Measurements from ENCODE around the gene EHMT1.
"Not testable (repeated sequence)": the region's sequence is repeated elsewhere in the genome, so short reads cannot be mapped to it uniquely, and the experiment has no call there.

EHMT1 gene

GRCh38 chr9:137834846-137835546 is 216.2 kb downstream of the EHMT1 start:
- DNase-seq: no peak

- DNase-seq: no peak
Observed at GRCh38 chr9:137836151-137836830, 217.5 kb downstream of the EHMT1 start.

- no peak for DNase-seq
Observed at GRCh38 chr9:137836831-137837241, 218.0 kb downstream of the EHMT1 start.

DNA sequence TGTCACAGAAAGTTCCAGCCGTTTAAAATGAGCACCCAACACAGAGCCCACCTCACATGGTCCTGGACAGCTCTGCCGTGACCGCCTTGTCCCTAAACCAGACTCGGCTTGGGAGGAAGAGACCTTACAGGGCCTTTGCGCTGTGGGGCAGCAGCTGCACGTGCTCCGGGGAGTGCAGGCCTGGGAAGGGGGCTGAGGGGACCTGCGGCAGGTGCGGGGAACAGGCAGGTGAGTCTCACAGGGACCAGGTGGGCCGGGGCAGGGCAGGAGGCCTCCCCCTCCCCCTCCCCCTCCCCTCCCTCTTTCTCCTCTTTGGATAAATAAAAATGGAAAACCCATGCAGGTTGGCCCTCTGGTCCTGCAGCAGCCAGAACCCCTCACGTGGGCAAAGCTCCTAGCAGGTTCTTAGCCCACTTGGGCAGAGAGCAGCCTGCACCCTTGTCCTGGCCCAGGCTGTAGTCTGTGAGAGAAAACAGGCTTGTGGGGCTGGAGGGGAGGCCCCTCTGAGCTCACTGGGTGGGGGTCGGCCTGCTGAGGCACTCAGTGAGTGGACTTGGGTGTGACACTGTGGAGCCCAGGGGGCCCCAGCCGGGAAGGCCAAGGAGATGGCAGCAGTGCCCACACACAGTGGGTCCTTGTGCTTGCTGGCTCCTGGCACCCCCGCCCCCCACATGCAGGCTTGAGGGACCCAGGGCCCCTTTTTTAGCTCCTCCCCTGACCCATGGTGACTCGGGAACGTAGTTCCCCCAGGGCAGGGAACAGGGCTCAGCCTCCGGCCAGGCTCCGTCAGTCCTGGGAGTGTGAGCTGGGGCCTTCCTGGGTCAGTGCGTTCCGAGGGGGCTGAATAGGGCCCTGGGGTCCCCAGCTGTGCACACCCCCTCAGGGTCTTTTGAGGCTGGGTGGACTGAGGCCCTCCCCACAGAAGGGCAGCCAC is 218.8 kb downstream of the EHMT1 start:
- DNase-seq: no peak

- no peak for DNase-seq
Observed at GRCh38 chr9:137838576-137838975, 219.8 kb downstream of the EHMT1 start.

DNA sequence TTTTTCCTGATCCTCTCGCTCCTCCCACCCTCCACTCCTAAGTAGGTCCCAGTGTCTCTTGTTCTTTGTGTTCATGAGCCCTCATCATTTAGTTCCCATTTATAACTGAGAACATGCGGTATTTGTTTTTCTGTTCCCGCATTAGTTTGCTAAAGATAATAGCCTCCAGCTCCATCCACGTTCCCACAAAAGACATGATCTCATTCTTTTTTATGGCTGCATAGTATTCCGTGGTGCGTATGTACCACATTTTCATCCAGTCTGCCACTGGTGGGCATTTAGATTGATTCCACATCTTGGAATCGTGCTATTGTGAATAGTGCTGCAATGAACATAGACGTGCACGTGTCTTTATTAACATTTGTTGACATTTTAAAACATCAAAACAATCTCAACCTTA is 224.6 kb downstream of the EHMT1 start:
- no peak for DNase-seq

- DNase-seq: no peak
Observed at GRCh38 chr9:137851516-137852267, 232.9 kb downstream of the EHMT1 start.

DNA sequence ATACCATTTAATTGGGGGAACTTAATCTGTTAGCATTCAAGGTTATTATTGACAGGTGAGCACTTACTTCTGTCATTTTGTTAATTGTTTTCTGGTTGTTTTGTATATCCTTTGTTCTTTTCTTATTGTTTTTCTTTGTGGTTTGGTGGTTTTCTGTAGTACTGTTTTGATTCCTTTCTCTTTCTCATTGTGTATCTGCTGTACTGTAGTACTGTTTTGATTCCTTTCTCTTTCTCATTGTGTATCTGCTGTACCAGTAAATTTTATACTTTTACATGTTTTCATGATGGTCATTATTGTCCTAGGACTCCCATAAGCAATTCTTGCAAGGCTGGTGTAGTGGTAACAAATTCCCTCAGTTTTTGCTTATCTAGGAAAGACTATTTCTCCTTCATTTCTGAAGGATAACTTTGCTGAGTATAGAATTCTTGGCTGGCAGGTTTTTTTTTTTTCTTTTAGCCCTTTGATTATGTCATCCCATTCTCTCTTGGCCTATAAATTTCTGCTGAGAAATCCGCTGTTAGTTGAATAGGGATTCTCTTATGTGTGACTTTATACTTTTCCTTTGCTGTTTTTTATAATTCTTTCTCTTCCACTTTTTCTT is 234.7 kb downstream of the EHMT1 start:
- no peak for DNase-seq

DNA sequence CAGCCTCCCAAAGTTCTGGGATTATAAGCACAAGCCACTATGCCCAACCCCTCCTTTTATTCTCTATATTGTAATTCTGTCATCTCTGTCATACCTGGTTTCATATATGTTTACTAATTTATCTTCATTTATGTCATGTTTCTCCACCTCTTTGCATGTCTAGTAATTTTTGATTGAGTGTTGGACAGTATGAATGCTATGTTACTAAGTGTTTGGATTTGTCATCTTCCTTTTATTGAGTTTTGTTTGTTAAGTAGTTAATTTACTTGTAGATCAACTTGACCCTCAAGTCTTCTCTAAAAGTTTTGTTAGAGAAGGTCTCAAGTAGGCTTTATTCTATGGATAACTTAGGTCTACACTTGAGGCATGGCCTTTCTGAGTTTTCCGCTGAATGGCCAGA is 241.6 kb downstream of the EHMT1 start:
- no peak for DNase-seq

DNA sequence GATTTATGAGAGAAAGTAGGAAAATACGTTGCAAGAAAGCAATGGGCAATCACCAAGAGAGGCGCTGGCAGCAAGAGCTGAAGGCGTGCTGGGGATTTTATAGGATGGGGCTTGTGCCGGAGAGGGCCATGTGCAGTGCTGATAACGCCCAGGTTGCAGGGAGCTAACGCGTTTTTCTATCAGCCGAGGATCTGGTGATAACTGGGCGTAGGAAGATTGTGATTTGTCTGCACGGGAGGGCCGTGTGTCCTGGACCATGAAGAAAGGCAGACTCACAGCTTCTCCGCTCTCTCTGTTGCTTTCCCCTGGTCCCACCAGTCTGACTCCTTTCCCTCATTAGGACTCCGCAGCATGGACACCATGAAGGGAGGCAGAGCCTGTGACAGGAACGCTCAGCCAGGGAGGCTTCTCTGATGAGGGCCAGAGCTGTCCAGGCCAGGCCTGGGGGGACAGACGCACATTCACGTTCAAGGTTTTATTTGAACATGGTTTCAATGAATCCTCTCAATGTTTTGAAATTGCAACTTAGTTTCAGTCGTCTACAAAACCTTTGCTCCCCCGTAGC is 246.9 kb downstream of the EHMT1 start:
- DNase-seq: no peak

DNA sequence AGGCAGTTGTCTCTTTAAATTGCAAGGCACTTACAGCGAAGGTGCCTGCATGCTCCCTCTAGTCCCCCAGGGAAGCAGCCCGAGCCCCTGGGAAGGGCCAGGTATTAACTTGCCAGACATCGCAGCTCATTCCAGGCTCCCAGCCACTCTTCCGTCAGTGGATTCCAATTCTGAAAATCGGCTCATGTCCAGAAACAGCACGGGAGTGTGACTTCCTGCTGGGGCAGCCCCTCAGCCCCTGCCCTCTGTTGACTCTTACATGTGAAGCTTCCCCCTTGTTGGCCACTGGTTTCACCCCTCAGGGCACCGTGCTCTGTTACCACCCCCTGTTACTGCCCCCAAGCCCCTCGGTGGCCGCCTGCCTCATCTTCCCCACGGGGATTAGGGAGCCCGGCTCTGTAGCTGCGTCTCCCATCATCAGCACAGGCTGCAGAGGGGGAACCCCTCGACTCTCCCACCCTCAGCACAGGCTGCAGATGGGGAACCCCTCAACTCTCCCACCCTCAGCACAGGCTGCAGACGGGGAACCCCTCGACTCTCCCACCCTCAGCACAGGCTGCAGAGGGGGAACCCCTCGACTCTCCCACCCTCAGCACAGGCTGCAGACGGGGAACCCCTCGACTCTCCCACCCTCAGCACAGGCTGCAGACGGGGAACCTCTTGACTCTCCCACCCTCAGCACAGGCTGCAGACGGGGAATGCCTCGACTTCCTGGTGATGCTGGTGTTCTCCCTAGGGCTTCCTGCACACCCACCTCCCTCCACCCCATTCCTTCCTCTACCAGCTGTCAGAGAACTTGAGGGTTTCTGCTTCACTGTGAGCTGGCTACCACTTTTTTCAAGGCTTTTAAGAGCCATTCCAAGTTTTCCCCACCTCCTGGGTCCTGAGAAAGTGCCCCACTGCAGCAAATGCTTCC is 247.7 kb downstream of the EHMT1 start:
- DNase-seq: no peak

DNA sequence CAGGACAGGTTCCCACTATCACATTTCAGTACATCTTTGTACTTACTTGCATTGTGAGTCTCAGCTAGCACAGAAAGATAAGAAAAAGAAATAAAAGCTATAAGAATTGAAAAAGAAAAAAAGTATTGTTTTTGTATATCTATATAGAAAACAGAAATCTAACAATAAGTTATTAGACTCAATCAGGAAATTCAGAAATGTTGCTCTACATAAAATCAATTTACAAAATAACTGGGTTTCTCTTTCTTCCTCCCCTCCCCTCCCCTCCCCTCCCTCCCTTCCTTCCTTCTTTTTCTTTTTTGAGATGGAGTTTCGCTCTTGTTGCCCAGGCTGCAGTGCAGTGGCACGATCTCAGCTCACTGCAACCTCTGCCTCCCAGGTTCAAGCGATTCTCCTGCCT is 251.6 kb downstream of the EHMT1 start:
- DNase-seq: no peak

DNA sequence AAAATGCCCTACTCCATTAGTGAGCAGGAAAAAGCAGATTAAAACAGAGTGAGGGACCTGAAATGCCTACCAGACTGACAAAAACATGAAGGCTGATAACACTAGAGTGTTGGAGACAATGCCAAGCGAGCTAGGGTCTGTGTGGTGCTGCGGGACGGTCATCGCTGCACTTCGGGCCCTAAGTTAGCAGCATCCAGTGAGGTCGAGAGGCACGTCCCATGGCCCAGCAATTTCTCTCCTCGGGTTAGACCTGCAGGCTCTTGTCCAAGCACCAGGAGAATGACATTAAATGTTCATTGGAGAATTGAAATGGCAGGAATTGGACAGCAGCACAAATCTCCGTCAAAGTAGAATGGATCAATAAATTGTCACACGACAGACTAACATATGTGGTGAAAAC is 253.5 kb downstream of the EHMT1 start:
- no peak for DNase-seq

DNA sequence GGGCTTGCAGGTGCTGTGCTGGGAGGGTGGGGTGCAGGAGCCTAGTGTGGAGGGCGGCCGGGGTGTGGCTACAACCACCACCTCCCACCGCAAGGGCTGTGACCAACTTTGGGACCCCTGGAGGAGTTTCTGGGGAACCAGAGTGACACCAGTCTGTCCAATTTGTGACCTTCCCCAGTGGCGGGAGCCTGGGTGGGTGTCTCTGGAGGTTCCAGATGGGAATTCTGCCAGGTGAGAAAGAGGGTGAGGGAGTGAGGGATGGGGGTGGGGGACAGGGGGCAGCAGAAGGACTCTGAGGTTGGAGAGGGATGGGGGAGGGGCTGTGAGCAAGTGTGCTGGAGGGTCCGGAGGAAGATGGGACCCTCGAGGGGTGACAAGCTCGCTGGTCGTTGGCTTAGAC is 254.6 kb downstream of the EHMT1 start:
- no peak for DNase-seq

- no peak for DNase-seq
Observed at GRCh38 chr9:137873858-137874362, 255.1 kb downstream of the EHMT1 start.

DNA sequence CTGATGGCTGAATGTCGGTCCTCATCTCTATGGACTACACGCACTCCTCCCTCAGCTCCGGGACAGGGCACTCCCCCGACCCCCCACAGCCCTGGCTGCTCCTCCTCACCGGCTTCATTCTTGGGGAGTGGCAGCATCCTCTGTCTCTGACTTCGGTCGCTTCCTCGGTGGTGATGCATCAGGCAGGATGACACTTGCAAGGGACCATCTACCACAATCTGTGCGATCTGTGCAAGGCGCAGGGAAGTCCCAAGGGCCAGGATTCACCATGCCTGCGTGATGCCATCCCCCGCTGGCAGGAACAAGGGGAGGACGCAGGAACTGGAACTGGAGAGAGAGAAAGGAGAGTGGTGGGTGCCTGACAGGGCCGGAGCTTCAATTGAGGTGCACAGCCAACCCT is 256.5 kb downstream of the EHMT1 start:
- no peak for DNase-seq

- DNase-seq: no peak
Observed at GRCh38 chr9:137875846-137876245, 257.0 kb downstream of the EHMT1 start.

DNA sequence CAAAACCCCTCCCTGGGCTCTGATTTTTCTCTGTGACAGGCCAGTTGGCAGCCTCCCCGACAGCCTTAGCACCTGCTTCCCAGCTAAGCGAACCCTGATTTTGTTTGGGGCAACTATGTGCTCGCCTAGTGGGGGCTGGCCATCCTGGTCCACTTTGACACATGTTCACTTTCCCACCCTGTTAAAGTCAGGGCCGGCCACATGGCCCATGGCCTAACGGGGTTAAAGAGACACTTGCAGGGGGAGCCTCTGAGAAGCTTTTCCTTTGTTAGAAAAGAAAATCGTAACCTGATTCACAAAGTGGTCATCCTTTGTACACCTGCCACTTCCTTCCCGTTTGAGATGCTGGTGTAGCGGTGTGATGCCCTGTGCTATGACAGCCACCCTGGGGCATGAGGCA is 257.5 kb downstream of the EHMT1 start:
- DNase-seq: no peak

DNA sequence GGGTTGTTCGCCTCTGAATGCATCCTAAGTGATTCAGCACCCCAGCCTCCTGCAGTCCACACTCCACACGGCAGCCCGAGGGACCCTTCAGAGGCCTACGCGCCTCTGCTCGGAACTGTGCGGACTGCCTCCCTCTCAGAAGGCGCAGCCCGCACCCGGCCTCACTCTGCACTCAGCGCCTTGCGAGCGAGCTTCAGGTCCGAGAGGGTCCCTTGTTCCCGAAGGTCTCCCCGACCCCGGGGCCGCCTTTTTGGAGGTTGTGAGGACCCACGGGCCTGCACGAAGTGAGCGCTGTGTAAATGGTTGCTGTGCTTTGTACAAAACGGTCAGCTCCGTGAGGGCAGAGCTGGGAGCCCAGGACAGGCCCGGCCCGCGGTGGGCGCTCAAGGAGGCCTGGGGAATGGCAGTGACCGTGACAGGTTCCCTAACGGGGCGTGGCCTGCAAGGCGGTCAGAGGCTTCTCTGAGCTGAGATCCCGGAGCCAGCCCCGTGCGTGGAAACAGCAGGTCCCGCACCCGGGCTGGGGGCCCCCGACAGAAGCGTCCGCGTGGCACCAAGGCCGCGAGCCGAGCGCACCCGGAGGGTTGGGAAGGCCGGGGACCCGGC is 258.1 kb downstream of the EHMT1 start:
- no peak for DNase-seq

GRCh38 chr9:137877506-137878122 is 258.8 kb downstream of the EHMT1 start, which contains the start of gene CACNA1B:
TSS of gene CACNA1B (plus strand) at chr9:137877782. CDS start at chr9:137877934, 152 bp downstream.
- DNase-seq: not testable (repeated sequence)
